GM10266 (cell line): ENCODE measurements around the gene ULK3.

Source experiments
- DNase-seq: peaks from one replicate; pipeline ENCODE4 v3.0.0; 2012; ENCODE audit errors: extremely low spot score
- CTCF ChIP-seq: IDR thresholded peaks from 2 replicates; pipeline ENCODE4 v1.5.1; 2012; ENCODE audit warnings: mild to moderate bottlenecking, low read depth; ENCODE audit not compliant: control insufficient read depth, insufficient read depth; ENCODE audit errors: missing control alignments

ULK3 gene

GRCh38 chr15:74885461-74885860 is 42.5 kb upstream of the ULK3 start:
- no peak for TF ChIP-seq CTCF

GRCh38 chr15:74884428-74885223 is 41.7 kb upstream of the ULK3 start:
- DNase-seq = no peak
- no peak for TF ChIP-seq CTCF

More at GRCh38 chr15:74885461-74885860, 42.5 kb upstream of the ULK3 start:
- DNase-seq = no peak

GRCh38 chr15:74882528-74882927 is 39.6 kb upstream of the ULK3 start:
- no peak for DNase-seq
- no peak for TF ChIP-seq CTCF

GRCh38 chr15:74878273-74878672 is 35.3 kb upstream of the ULK3 start:
- TF ChIP-seq CTCF = no peak
- no peak for DNase-seq

GRCh38 chr15:74873756-74874424 is 30.9 kb upstream of the ULK3 start:
- no peak for TF ChIP-seq CTCF
- DNase-seq = no peak

- DNase-seq = peak; percentile 95
- TF ChIP-seq CTCF = no peak
These were observed 30.2 kb upstream of the ULK3 start, which contains the start of gene SCAMP2 for GRCh38 chr15:74873036-74873755. TSS of gene SCAMP2 (minus strand) at chr15:74873365. CDS start at chr15:74873255, 110 bp downstream.
